ENCODE measurements around the gene EPHA1.

Gene EPHA1

GRCh38 chr7:143390104-143390772, 18.4 kb downstream of the EPHA1 start:
- peaks cover 39% of the 10 kb centered on the region for H3K36me3 Mint-ChIP-seq
- H3K27ac Mint-ChIP-seq = peak overlapping the region; percentile 77
- ATAC-seq = no peak
- no peak overlapping the region for H3K4me3 Mint-ChIP-seq
- no peaks in the 10 kb centered on the region for H3K9me3 Mint-ChIP-seq
- H3K4me1 Mint-ChIP-seq = peaks cover 31% of the 10 kb centered on the region
- no peak for DNase-seq (ENCODE audit: low spot score in 2 of 2)

- H3K4me1 Mint-ChIP-seq = peaks cover 25% of the 10 kb centered on the region
- DNase-seq (ENCODE audit: low spot score in 2 of 2) (no peak), ATAC-seq (no peak)
- no peak overlapping the region for H3K4me3 Mint-ChIP-seq
- H3K9me3 Mint-ChIP-seq = no peaks in the 10 kb centered on the region
- H3K36me3 Mint-ChIP-seq = peaks cover 39% of the 10 kb centered on the region
- peak overlapping the region; percentile 77 for H3K27ac Mint-ChIP-seq
Measured at GRCh38 chr7:143389316-143390103, 19.1 kb downstream of the EPHA1 start.

GRCh38 chr7:143388491-143389101, 20.1 kb downstream of the EPHA1 start:
- H3K27ac Mint-ChIP-seq = peak overlapping the region; percentile 77
- H3K9me3 Mint-ChIP-seq = no peaks in the 10 kb centered on the region
- H3K36me3 Mint-ChIP-seq = peaks cover 33% of the 10 kb centered on the region
- ATAC-seq (no peak), DNase-seq (ENCODE audit: low spot score in 2 of 2) (no peak)
- peaks cover 21% of the 10 kb centered on the region for H3K4me1 Mint-ChIP-seq
- no peak overlapping the region for H3K4me3 Mint-ChIP-seq

GRCh38 chr7:143388051-143388450, 20.6 kb downstream of the EPHA1 start:
- no peak overlapping the region for H3K4me3 Mint-ChIP-seq
- no peak for DNase-seq (ENCODE audit: low spot score in 2 of 2)

GRCh38 chr7:143387156-143387975, 21.3 kb downstream of the EPHA1 start:
- Mint-ChIP-seq H3K36me3 (peaks cover 41% of the 10 kb centered on the region), H3K4me1 (peaks cover 23% of the 10 kb centered on the region), H3K9me3 (no peaks in the 10 kb centered on the region), H3K27ac (no peak overlapping the region), H3K4me3 (no peak overlapping the region)
- ATAC-seq (no peak), DNase-seq (ENCODE audit: low spot score in 2 of 2) (no peak)

More at GRCh38 chr7:143388051-143388450, 20.6 kb downstream of the EPHA1 start:
- H3K9me3 Mint-ChIP-seq = no peaks in the 10 kb centered on the region
- H3K36me3 Mint-ChIP-seq = peaks cover 36% of the 10 kb centered on the region
- no peak for ATAC-seq
- H3K4me1 Mint-ChIP-seq = peaks cover 21% of the 10 kb centered on the region
- H3K27ac Mint-ChIP-seq = no peak overlapping the region

- DNase-seq (ENCODE audit: low spot score in 2 of 2) = no peak
- Mint-ChIP-seq H3K36me3 (peaks cover 36% of the 10 kb centered on the region), H3K4me3 (no peak overlapping the region), H3K4me1 (peaks cover 27% of the 10 kb centered on the region), H3K9me3 (no peaks in the 10 kb centered on the region), H3K27ac (no peak overlapping the region)
- ATAC-seq = peak; percentile 46
Measured at GRCh38 chr7:143385891-143386781, 22.5 kb downstream of the EPHA1 start.

- ATAC-seq (no peak), DNase-seq (ENCODE audit: low spot score in 2 of 2) (no peak)
- H3K4me3 Mint-ChIP-seq = no peak overlapping the region
- peaks cover 23% of the 10 kb centered on the region for H3K4me1 Mint-ChIP-seq
- H3K27ac Mint-ChIP-seq = no peak overlapping the region
- H3K36me3 Mint-ChIP-seq = peaks cover 29% of the 10 kb centered on the region
- H3K9me3 Mint-ChIP-seq = no peaks in the 10 kb centered on the region
Measured at GRCh38 chr7:143384661-143385631, 23.7 kb downstream of the EPHA1 start.

GRCh38 chr7:143384148-143384547, 24.5 kb downstream of the EPHA1 start:
- Mint-ChIP-seq H3K4me3 (no peak overlapping the region), H3K27ac (no peak overlapping the region), H3K36me3 (peaks cover 26% of the 10 kb centered on the region), H3K9me3 (no peaks in the 10 kb centered on the region), H3K4me1 (peaks cover 24% of the 10 kb centered on the region)
- DNase-seq (ENCODE audit: low spot score in 2 of 2) = no peak
- no peak for ATAC-seq

- peaks cover 20% of the 10 kb centered on the region for H3K36me3 Mint-ChIP-seq
Measured at GRCh38 chr7:143383642-143383957, 25.1 kb downstream of the EPHA1 start.

GRCh38 chr7:143382791-143383641, 25.6 kb downstream of the EPHA1 start:
- Mint-ChIP-seq H3K9me3 (no peaks in the 10 kb centered on the region), H3K27ac (peak overlapping the region; percentile 61), H3K36me3 (peaks cover 18% of the 10 kb centered on the region), H3K4me1 (peaks cover 32% of the 10 kb centered on the region), H3K4me3 (no peak overlapping the region)
- DNase-seq (ENCODE audit: low spot score in 2 of 2) (no peak), ATAC-seq (no peak)

More at GRCh38 chr7:143383642-143383957, 25.1 kb downstream of the EPHA1 start:
- Mint-ChIP-seq H3K27ac (no peak overlapping the region), H3K4me3 (no peak overlapping the region), H3K4me1 (peaks cover 27% of the 10 kb centered on the region), H3K9me3 (no peaks in the 10 kb centered on the region)
- DNase-seq (ENCODE audit: low spot score in 2 of 2) (no peak), ATAC-seq (no peak)

GRCh38 chr7:143382126-143382790, 26.4 kb downstream of the EPHA1 start:
- no peak for DNase-seq (ENCODE audit: low spot score in 2 of 2)
- Mint-ChIP-seq H3K9me3 (no peaks in the 10 kb centered on the region), H3K4me3 (no peak overlapping the region), H3K36me3 (peaks cover 18% of the 10 kb centered on the region), H3K27ac (peak overlapping the region; percentile 61), H3K4me1 (peaks cover 35% of the 10 kb centered on the region)
- no peak for ATAC-seq

- no peak overlapping the region for H3K4me3 Mint-ChIP-seq
- H3K27ac Mint-ChIP-seq = peak overlapping the region; percentile 96
- peaks cover 42% of the 10 kb centered on the region for H3K4me1 Mint-ChIP-seq
- ATAC-seq (peak; percentile 11), DNase-seq (ENCODE audit: low spot score in 2 of 2) (no peak)
- no peaks in the 10 kb centered on the region for H3K9me3 Mint-ChIP-seq
- peaks cover 18% of the 10 kb centered on the region for H3K36me3 Mint-ChIP-seq
Measured at GRCh38 chr7:143381427-143382125, 27.1 kb downstream of the EPHA1 start.

Data from stimulated activated effector memory CD8-positive, alpha-beta T cell treated with anti-CD3 and anti-CD28 coated beads, Interleukin-12 subunit alpha, Interleukin-12 subunit beta, amount 100 ng/mL, for 72 hours (primary cell).